GM12874 (cell line): ENCODE data around the gene TTC28.

ENCODE experiments used
- TF ChIP-seq, protein P1 (sequence below): IDR thresholded peaks from 2 replicates; pipeline ENCODE4 v1.5.1; 2011; ENCODE audit warnings: low read depth, mild to moderate bottlenecking, control low read depth, low read length, moderate library complexity; ENCODE audit not compliant: insufficient read depth

The TTC28 gene

DNA sequence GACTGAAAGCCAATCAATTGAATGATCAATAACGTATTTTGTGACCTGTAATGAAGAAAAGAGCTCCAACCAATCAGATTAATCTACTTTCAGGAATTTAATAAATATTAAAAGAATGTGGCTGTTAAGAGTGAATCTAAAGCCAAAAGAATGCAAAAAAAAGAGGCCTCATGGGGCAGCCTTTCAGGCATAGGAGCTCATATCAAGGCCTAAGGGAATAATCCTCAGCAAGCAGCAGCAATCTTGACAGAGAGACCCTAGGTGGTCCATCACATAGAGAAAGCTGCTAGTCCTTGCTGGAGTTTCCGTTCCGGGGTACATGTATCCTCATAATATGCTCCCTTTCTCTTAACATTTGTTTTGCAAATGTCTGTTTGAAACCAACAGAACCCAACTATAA is 447.4 kb downstream of the TTC28 start:
- TF ChIP-seq, protein P1, sequence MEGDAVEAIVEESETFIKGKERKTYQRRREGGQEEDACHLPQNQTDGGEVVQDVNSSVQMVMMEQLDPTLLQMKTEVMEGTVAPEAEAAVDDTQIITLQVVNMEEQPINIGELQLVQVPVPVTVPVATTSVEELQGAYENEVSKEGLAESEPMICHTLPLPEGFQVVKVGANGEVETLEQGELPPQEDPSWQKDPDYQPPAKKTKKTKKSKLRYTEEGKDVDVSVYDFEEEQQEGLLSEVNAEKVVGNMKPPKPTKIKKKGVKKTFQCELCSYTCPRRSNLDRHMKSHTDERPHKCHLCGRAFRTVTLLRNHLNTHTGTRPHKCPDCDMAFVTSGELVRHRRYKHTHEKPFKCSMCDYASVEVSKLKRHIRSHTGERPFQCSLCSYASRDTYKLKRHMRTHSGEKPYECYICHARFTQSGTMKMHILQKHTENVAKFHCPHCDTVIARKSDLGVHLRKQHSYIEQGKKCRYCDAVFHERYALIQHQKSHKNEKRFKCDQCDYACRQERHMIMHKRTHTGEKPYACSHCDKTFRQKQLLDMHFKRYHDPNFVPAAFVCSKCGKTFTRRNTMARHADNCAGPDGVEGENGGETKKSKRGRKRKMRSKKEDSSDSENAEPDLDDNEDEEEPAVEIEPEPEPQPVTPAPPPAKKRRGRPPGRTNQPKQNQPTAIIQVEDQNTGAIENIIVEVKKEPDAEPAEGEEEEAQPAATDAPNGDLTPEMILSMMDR: no peak

DNA sequence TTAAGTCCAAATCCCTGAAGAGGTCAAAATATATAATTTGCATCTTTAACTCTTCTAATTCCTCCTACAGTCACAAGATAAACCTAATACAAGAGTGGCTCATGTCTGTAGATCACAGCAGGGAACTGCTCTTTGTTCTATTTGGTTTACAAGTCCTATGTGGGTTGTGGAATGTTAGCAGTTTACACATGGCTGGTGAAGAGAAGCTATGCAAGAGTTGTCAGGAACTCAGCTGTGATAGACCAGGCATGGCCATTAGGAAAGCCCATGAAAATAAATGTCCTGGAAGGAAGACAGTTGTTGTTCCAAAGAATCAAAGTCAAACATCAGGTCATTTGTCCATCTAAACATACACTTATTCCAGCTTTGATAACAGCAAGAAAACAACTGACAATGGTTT is 448.2 kb downstream of the TTC28 start:
- TF ChIP-seq, protein P1: no peak

- TF ChIP-seq, protein P1: no peak
Measured at GRCh38 chr22:28230671-28231070, 449.0 kb downstream of the TTC28 start.

- TF ChIP-seq, protein P1: no peak
Measured at GRCh38 chr22:28229566-28230485, 449.8 kb downstream of the TTC28 start.

DNA sequence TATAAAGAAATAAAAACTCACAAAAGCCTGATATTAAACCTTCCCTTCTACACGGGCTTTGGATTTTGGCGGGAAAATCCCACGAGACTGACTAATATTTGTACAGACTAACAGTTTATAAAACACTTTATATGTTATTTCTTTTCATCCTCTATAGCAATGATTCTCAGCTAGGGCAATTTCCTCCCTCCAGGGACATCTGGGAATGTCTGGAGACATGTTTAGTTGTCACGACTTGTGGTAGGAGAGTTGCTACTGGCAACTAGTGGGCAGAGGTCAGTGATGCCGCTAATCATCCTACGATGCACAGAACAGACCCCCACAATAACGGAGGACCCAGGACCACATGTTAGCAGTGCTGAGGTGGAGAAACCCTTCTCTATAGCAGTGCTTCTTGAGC is 455.8 kb downstream of the TTC28 start:
- TF ChIP-seq, protein P1: no peak

DNA sequence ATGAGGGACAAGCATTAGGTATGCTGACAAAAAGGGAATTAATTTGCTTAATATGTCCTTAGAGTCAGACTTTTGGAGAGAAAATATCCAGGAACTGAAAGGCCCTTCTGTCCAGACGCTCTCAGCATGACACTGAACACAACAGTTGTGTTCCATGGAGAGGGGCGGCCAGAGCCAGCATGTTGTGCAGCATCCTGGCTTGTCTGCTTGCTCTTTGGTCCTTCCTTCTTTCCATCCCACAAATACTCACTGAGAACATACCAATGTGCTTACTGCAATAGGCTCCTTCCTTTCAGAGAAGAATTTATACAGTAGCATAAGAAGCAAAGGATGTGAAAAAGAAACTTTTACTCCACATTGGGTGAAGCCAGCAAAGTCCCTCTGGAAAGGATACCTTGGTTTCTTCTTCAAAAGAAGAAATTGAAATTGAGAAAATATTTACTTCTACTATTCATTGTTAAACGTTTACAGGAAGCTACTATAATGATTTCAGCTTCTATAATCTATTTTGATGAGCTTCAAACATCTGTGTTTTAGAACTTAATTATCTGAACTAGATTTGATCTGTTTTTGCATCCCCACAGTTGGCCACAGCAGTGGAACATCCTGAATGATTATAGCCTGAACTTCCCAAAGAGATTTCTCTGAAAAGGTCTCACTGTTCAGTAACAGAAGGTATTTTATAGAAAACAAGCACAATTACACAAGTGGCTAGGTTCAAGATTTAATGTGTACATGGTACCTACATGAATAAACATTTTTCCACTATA is 456.5 kb downstream of the TTC28 start:
- TF ChIP-seq, protein P1: no peak

GRCh38 chr22:28222571-28222970 is 457.1 kb downstream of the TTC28 start:
- TF ChIP-seq, protein P1: no peak
